Measurements from ENCODE around the gene TBC1D4. TPM values are rescaled to one million over a fixed set of nuclear protein-coding genes. Genes with fewer than 3 reads are reported as not detected.
"Not testable (repeated sequence)": the region's sequence is repeated elsewhere in the genome, so short reads cannot be mapped to it uniquely, and the experiment has no call there.

TBC1D4 gene
- total RNA-seq, 1 experiment from 2014 or later: 15.4 TPM

DNA sequence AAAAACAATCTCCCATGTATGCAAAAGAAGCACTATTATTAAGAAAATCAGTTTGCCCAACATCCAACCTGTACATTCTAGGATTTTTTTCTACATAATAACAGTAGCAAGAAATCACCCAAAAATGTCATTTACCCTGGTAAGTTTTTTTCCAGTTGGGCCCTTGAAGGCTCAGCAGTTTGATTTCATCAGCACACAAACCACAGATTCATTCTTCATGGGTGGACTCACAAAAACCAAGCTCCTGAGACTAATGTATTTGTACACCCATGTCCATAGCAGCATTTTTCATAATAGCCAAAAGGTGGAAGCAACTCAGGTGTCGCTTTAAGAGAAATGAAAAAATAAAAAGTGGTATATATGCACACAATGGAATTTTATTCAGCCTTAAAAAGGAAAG lies 210.1 kb downstream of the TBC1D4 start:
- intact Hi-C loops (cut with micrococcal nuclease; ENCODE audit: unreplicated experiment): no loop called here
- no TSS peak for BruUV-seq (replicated peaks)
- Mint-ChIP-seq H3K27ac (ENCODE audit: unreplicated experiment) (no peak overlapping the region), H3K9me3 (ENCODE audit: low read depth, unreplicated experiment) (peaks cover 1% of the 10 kb centered on the region), H3K4me3 (ENCODE audit: low read depth, unreplicated experiment) (no peak overlapping the region), H3K36me3 (ENCODE audit: insufficient read depth, unreplicated experiment) (no peaks in the 10 kb centered on the region), H3K27me3 (ENCODE audit: unreplicated experiment) (no peaks in the 10 kb centered on the region), H3K4me1 (ENCODE audit: low read depth, unreplicated experiment) (no peaks in the 10 kb centered on the region)
- CTCF ChIA-PET: interaction anchor here (1.4 kb wide), 1 partner anchor 9 kb away, joined by 3 read pairs; no protein-coding TSS in a partner anchor
- TF ChIP-seq, protein P1, sequence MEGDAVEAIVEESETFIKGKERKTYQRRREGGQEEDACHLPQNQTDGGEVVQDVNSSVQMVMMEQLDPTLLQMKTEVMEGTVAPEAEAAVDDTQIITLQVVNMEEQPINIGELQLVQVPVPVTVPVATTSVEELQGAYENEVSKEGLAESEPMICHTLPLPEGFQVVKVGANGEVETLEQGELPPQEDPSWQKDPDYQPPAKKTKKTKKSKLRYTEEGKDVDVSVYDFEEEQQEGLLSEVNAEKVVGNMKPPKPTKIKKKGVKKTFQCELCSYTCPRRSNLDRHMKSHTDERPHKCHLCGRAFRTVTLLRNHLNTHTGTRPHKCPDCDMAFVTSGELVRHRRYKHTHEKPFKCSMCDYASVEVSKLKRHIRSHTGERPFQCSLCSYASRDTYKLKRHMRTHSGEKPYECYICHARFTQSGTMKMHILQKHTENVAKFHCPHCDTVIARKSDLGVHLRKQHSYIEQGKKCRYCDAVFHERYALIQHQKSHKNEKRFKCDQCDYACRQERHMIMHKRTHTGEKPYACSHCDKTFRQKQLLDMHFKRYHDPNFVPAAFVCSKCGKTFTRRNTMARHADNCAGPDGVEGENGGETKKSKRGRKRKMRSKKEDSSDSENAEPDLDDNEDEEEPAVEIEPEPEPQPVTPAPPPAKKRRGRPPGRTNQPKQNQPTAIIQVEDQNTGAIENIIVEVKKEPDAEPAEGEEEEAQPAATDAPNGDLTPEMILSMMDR (IDR thresholded peaks at IDR 0.05; ENCODE audit: unreplicated experiment): no peak
- DNase-seq: no peak

DNA sequence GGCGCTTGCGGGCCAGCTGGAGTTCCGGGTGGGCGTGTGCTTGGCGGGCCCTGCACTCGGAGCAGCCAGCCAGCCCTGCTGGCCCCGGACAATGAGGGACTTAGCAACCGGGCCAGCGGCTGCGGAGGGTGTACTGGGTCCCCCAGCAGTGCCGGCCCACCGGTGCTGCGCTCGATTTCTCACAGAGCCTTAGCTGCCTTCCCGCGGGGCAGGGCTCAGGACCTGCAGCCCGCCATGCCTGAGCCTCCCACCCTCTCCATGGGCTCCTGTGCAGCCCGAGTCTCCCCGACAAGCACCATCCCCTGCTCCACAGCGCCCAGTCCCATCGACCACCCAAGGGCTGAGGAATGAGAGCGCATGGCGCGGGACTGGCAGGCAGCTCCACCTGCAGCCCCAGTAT lies 213.5 kb downstream of the TBC1D4 start:
- H3K4me3 Mint-ChIP-seq (ENCODE audit: low read depth, unreplicated experiment); H3K4me1 Mint-ChIP-seq (ENCODE audit: low read depth, unreplicated experiment); H3K9me3 Mint-ChIP-seq (ENCODE audit: low read depth, unreplicated experiment); H3K36me3 Mint-ChIP-seq (ENCODE audit: insufficient read depth, unreplicated experiment); BruUV-seq (replicated peaks); DNase-seq; intact Hi-C loops (cut with micrococcal nuclease; ENCODE audit: unreplicated experiment); H3K27ac Mint-ChIP-seq (ENCODE audit: unreplicated experiment); H3K27me3 Mint-ChIP-seq (ENCODE audit: unreplicated experiment): not testable (repeated sequence)
- CTCF ChIA-PET: interaction anchor here (0.6 kb wide), 1 partner anchor 122 kb away, joined by 9 read pairs; no protein-coding TSS in a partner anchor

DNA sequence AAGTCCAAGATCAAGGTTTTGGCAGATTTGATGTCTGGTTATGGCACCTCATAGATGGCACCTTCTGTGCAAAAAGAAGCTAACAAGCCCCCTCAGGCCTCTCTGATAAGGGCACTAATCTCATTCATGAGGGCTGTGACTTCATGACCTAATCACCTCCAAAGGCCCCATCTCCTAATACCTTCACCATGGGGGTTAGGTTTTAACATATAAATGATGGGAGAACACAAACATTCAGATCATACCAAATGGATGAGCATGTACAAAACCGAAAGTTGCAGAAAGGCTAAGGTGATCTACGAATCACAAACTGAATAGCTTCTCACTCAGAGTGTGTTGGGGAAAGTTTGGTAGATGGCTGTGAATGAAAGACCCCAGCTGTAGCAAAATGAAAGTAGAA lies 217.4 kb downstream of the TBC1D4 start:
- H3K4me3 Mint-ChIP-seq (ENCODE audit: low read depth, unreplicated experiment): no peak overlapping the region
- no peaks in the 10 kb centered on the region for H3K27me3 Mint-ChIP-seq (ENCODE audit: unreplicated experiment)
- no peaks in the 10 kb centered on the region for H3K36me3 Mint-ChIP-seq (ENCODE audit: insufficient read depth, unreplicated experiment)
- no peaks in the 10 kb centered on the region for H3K9me3 Mint-ChIP-seq (ENCODE audit: low read depth, unreplicated experiment)
- H3K27ac Mint-ChIP-seq (ENCODE audit: unreplicated experiment): no peak overlapping the region
- no TSS peak for BruUV-seq (replicated peaks)
- H3K4me1 Mint-ChIP-seq (ENCODE audit: low read depth, unreplicated experiment): no peaks in the 10 kb centered on the region
- no peak for DNase-seq
- TF ChIP-seq, protein P1 (IDR thresholded peaks at IDR 0.05; ENCODE audit: unreplicated experiment): no peak
- CTCF ChIA-PET: no interaction called here
- intact Hi-C loops (cut with micrococcal nuclease; ENCODE audit: unreplicated experiment): no loop called here

DNA sequence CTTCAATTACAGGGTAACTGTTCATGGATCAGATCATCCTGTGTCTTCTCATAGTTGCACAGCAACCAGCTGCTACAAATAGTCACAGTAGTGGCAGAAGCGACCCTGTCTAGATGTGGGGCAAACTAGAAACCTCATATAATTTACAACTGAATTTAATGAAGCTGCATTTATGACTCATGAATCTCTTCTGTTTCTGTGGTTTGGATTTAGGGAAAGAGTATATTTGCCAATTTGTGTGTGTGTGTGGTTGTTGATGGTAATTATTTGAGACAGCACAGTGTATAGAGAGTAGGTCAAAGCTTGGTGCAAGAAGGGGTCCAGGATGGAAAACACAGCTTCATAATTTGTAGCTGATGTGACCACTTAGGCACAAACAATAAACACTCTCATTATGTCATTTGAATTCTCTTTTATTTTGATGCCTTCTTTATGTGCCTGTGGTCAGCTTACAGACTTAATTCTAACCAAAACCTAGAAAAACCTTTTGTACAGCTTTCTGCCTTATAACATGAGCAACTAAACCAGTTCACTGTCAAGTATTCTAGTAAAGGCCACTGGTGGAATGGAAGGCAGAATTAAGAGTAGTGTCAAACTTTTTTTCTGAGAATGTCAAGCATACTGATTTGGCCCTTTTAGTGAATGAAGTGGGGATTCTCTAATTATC lies 218.1 kb downstream of the TBC1D4 start:
- TF ChIP-seq, protein P1 (IDR thresholded peaks at IDR 0.05; ENCODE audit: unreplicated experiment): no peak
- H3K4me1 Mint-ChIP-seq (ENCODE audit: low read depth, unreplicated experiment): no peaks in the 10 kb centered on the region

GRCh38 chr13:75258159-75258782 lies 223.7 kb downstream of the TBC1D4 start:
- peaks cover 11% of the 10 kb centered on the region for H3K4me1 Mint-ChIP-seq (ENCODE audit: low read depth, unreplicated experiment)
- intact Hi-C loops (cut with micrococcal nuclease; ENCODE audit: unreplicated experiment): no loop called here
- TF ChIP-seq, protein P1 (IDR thresholded peaks at IDR 0.05; ENCODE audit: unreplicated experiment): no peak
- no peak for DNase-seq
- no peaks in the 10 kb centered on the region for H3K27me3 Mint-ChIP-seq (ENCODE audit: unreplicated experiment)
- H3K4me3 Mint-ChIP-seq (ENCODE audit: low read depth, unreplicated experiment): no peak overlapping the region
- CTCF ChIA-PET: interaction anchor here (0.7 kb wide), 1 partner anchor 38 kb away, joined by 3 read pairs; no protein-coding TSS in a partner anchor
- H3K9me3 Mint-ChIP-seq (ENCODE audit: low read depth, unreplicated experiment): no peaks in the 10 kb centered on the region
- H3K27ac Mint-ChIP-seq (ENCODE audit: unreplicated experiment): no peak overlapping the region
- no TSS peak for BruUV-seq (replicated peaks)
- peaks cover 5% of the 10 kb centered on the region for H3K36me3 Mint-ChIP-seq (ENCODE audit: insufficient read depth, unreplicated experiment)

More for the DNA sequence above, 218.1 kb downstream of the TBC1D4 start:
- no peak overlapping the region for H3K4me3 Mint-ChIP-seq (ENCODE audit: low read depth, unreplicated experiment)
- H3K9me3 Mint-ChIP-seq (ENCODE audit: low read depth, unreplicated experiment): no peaks in the 10 kb centered on the region
- H3K27ac Mint-ChIP-seq (ENCODE audit: unreplicated experiment): no peak overlapping the region
- BruUV-seq (replicated peaks): no TSS peak
- no peaks in the 10 kb centered on the region for H3K36me3 Mint-ChIP-seq (ENCODE audit: insufficient read depth, unreplicated experiment)
- DNase-seq: no peak
- H3K27me3 Mint-ChIP-seq (ENCODE audit: unreplicated experiment): no peaks in the 10 kb centered on the region
- intact Hi-C loops (cut with micrococcal nuclease; ENCODE audit: unreplicated experiment): no loop called here
- CTCF ChIA-PET: interaction anchor here (1.5 kb wide), 1 partner anchor 8 kb away, joined by 3 read pairs; no protein-coding TSS in a partner anchor
